Measurements from ENCODE around the gene ZDHHC5.

Gene ZDHHC5

DNA sequence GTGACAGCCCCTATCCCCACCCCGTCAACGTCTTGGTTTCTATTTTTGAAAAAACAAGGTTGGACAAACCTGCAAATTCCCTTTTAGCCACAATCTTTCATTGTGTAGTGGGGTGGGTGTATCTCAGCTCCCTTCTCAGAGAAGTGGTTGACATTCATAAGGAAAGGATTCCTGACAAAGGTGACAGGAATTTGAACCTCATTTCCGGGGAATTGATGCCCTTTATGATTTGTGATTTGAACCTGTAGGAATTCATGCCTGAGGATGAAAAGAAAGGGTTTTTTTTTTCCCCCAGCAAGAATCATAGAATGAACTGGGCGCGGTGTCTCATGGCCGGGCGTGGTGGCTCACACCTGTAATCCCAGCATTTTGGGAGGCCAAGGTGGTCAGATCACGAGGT lies 32.7 kb upstream of the ZDHHC5 start:
- Histone ChIP-seq H3K9ac (ENCODE audit: low read length) (no peak overlapping the region), H3K27me3 (replicated peaks; ENCODE audit: control insufficient read depth, insufficient read depth, low read length) (peaks cover 31% of the 10 kb centered on the region), H3K4me3 (ENCODE audit: low read length) (no peak overlapping the region), H3K4me1 (ENCODE audit: control insufficient read depth, insufficient read depth, low read length) (peaks cover 17% of the 10 kb centered on the region), H3K9me3 (ENCODE audit: control insufficient read depth, low read length) (no peaks in the 10 kb centered on the region), H3K36me3 (ENCODE audit: control insufficient read depth, insufficient read depth, low read length, severe bottlenecking) (no peaks in the 10 kb centered on the region)
- no peak for DNase-seq (ENCODE audit: low read depth)

DNA sequence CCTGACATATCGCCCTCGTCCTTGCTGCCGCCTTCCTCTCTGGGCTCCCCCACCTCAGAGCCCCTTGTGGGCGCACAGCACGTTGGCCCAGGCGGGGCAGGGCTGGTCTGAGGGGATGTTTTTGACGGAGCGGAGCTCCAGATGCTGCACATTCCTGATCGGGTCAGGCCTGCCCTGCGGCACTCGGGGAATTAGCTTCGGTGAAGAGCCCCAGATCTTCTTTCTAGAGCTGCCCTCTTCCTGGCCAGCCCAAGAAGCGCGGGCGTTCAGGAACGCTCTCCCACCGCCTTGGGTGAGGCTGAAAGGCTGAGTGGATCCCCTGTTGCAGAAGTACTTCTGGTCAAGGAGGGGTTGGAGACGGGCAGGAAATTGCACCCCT lies 30.3 kb upstream of the ZDHHC5 start:
- peak overlapping the region; percentile 97 for H3K4me3 ChIP-seq (ENCODE audit: low read length)
- DNase-seq (ENCODE audit: low read depth) = peak; percentile 77
- H3K36me3 ChIP-seq (ENCODE audit: control insufficient read depth, insufficient read depth, low read length, severe bottlenecking) = no peaks in the 10 kb centered on the region
- peaks cover 20% of the 10 kb centered on the region for H3K27me3 ChIP-seq (replicated peaks; ENCODE audit: control insufficient read depth, insufficient read depth, low read length)
- peaks cover 38% of the 10 kb centered on the region for H3K4me1 ChIP-seq (ENCODE audit: control insufficient read depth, insufficient read depth, low read length)
- H3K9ac ChIP-seq (ENCODE audit: low read length) = peak overlapping the region; percentile 92
- no peaks in the 10 kb centered on the region for H3K9me3 ChIP-seq (ENCODE audit: control insufficient read depth, low read length)

DNA sequence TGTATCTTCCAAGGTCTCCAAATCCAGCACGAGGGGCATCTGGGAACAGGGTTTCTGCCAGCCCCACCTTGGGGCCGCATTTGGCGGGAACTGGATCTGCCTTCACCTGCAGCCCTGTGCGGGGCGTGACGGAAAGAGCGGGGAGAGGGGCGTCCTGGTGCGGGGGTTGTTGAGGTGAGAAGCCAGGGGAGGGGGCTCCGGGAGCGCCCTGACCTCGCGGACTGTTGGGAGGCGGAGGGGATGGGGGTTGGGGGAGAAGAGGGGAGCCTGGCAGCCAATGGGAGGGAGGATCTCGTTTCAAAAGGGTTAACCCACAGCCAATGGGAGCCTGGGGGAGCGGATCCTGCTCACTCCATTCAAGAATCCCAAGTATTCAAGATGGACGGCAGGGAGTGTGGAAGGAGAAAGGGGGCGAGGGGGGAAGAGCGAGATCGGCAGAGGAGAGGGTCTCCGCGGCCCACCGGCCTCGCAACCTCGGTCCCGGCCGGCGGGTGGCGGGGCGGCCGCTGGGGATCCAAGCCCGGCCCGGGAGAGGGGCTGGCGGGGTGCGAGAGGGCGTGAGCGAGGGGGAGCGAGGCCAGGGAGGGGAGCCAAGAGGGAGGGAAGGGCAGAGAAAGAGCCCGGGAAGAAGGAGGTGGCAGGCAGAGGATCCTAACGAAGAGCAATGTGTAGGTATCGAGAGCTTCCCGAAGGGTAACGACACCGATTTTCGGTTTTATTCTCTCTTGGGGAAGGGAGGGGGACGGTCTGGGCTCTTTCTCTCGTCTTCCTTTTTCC lies 29.7 kb upstream of the ZDHHC5 start:
- H3K4me1 ChIP-seq (ENCODE audit: control insufficient read depth, insufficient read depth, low read length) = peaks cover 44% of the 10 kb centered on the region
- peak overlapping the region; percentile 92 for H3K9ac ChIP-seq (ENCODE audit: low read length)
- peak overlapping the region; percentile 97 for H3K4me3 ChIP-seq (ENCODE audit: low read length)
- H3K27me3 ChIP-seq (replicated peaks; ENCODE audit: control insufficient read depth, insufficient read depth, low read length) = peaks cover 14% of the 10 kb centered on the region
- H3K9me3 ChIP-seq (ENCODE audit: control insufficient read depth, low read length) = no peaks in the 10 kb centered on the region
- peak; percentile 95 for DNase-seq (ENCODE audit: low read depth)
- no peaks in the 10 kb centered on the region for H3K36me3 ChIP-seq (ENCODE audit: control insufficient read depth, insufficient read depth, low read length, severe bottlenecking)

DNA sequence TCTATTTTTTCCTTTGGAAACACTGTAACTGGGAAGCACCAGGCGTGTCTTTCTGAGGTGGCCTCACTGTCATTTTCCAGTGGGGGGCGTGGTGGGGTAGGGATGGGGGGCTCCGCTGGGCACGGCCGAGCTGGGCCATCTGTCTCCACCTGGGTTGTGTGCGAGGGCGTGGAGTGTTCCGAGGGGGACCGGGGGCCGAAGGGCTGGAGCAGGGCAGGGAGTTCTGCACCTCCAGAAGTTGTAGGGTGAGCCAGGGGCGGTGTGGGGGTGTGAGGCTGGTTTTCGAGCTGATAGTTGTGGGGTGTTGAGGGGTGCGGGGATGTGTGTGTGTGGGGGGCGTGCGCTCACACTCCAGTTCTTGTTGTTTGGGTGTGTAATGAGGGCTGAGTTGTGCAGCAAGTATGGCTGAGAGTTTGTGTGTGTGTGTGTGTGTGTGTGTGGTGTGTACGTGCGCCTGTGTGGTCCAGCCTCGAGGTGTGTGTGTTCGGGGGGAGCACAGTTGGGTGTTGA lies 29.0 kb upstream of the ZDHHC5 start:
- DNase-seq (ENCODE audit: low read depth) = peak; percentile 28
- Histone ChIP-seq H3K27me3 (replicated peaks; ENCODE audit: control insufficient read depth, insufficient read depth, low read length) (peaks cover 9% of the 10 kb centered on the region), H3K4me1 (ENCODE audit: control insufficient read depth, insufficient read depth, low read length) (peaks cover 48% of the 10 kb centered on the region), H3K36me3 (ENCODE audit: control insufficient read depth, insufficient read depth, low read length, severe bottlenecking) (no peaks in the 10 kb centered on the region), H3K9ac (ENCODE audit: low read length) (peak overlapping the region; percentile 92), H3K4me3 (ENCODE audit: low read length) (peak overlapping the region; percentile 97), H3K9me3 (ENCODE audit: control insufficient read depth, low read length) (no peaks in the 10 kb centered on the region)

DNA sequence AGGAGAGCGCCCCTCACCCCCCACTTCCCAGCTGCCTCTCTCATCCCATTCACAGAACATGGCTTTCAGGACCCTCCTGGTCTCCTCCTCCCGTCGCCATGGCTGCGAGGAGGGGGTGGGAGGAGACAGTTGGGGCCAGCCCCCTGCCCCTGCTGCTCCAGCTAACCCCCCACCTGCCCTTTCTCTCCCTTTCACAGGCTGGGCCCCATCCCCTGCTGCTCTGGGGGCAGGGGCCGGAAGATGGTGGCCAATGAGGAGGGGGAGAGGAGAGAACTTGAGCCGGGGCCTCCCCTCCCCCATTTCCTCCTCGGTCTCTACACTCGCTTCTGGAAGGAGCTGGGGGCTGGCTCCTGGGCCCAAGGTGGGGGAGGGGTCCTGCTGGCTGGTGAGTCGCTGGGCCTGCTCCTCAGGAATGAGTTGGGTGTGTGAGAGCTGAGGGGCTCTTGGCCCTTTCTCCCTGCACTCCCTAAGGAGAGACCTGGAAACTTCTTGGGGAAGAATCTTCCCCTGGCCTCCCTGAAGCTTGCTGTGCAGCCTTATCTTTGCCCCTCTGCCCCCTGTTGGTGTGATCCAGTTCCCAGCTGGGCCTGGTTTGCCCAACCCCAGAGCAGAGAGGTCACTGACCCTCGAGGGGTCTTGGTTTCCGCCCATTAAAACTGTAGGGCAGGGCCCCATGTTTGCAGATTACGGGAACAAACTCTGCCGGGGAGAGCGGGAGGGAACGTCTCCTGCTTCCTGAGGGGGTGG lies 28.4 kb upstream of the ZDHHC5 start:
- Histone ChIP-seq H3K4me1 (ENCODE audit: control insufficient read depth, insufficient read depth, low read length) (peaks cover 48% of the 10 kb centered on the region), H3K9ac (ENCODE audit: low read length) (peak overlapping the region; percentile 92), H3K36me3 (ENCODE audit: control insufficient read depth, insufficient read depth, low read length, severe bottlenecking) (no peaks in the 10 kb centered on the region), H3K27me3 (replicated peaks; ENCODE audit: control insufficient read depth, insufficient read depth, low read length) (peaks cover 3% of the 10 kb centered on the region), H3K4me3 (ENCODE audit: low read length) (peak overlapping the region; percentile 97), H3K9me3 (ENCODE audit: control insufficient read depth, low read length) (no peaks in the 10 kb centered on the region)
- DNase-seq (ENCODE audit: low read depth) = peak; percentile 40

DNA sequence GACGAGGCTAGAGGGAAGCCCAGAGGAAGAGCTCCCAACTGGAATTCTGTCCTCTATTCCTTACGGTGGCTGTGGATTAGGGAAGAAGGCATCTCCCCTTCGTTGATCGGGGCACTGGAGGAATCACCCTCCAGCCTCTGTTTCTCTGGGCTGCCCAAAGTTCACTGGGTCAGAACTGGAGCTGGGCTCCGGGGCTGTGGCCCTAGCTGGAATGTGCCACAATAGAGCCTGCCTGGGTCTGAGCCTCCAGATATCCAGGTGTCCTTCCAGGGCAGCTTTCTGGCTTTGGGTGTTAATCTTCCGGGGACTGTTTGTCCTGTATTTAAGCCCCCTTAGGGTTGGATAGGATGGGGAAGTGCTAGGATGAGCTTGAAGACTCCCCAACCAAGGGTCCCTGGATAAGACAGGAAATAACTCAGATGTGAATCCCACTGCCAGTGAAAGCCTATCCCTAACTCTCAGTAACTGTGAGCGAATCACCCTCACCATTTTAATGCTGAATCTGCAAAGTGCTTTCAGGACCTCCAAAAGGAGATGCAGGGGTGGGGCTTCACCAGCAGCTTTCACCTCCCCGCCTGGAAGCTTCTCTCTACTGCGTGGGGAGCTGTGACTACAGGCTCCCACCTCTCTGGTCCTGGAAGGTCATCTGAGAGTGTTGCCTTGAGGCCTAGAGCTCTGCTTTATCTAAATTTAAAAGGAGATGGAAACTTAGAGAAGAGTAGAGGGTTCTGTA lies 27.7 kb upstream of the ZDHHC5 start:
- Histone ChIP-seq H3K27me3 (replicated peaks; ENCODE audit: control insufficient read depth, insufficient read depth, low read length) (no peaks in the 10 kb centered on the region), H3K4me3 (ENCODE audit: low read length) (peak overlapping the region; percentile 97), H3K9me3 (ENCODE audit: control insufficient read depth, low read length) (no peaks in the 10 kb centered on the region), H3K36me3 (ENCODE audit: control insufficient read depth, insufficient read depth, low read length, severe bottlenecking) (no peaks in the 10 kb centered on the region), H3K4me1 (ENCODE audit: control insufficient read depth, insufficient read depth, low read length) (peaks cover 52% of the 10 kb centered on the region), H3K9ac (ENCODE audit: low read length) (peak overlapping the region; percentile 92)
- peak; percentile 9 for DNase-seq (ENCODE audit: low read depth)

DNA sequence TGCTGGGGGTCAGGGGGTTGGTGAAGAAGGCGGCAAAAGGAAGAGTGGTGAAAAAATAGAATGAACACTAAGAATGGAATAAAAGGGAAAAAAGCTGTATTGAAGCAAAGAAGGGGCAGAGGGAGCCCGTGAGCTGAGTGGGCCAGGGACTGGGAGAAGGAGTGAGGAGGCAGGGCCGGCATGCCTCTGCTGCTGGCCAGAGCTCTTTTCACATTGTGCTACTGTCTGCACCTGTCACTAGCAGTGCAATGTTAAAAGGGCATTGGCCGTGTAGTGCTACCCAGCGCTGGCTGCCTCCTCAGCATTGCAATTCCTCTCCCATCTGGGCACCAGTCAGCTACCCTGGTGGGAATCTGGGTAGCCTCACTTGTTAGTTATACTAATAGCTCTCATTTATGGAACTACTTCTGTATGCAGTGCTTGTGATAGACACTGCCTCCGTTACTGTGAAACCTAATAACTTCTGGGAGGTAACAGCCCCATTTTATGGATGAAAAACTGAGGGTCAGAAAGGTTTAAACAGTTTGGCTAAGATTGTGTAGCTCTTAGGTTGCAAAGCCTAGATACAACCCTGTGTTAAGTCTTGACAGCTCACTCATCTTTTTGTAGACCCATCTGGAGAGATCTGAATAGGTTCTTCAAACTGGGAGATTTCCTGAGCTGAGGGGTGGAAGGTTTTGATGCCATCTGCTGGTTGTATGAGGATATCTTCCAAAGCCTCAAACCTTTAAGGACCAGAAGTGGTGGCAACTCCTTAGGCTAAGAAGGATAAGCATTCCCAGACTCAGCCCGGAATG lies 26.7 kb upstream of the ZDHHC5 start:
- Histone ChIP-seq H3K36me3 (ENCODE audit: control insufficient read depth, insufficient read depth, low read length, severe bottlenecking) (no peaks in the 10 kb centered on the region), H3K9ac (ENCODE audit: low read length) (peak overlapping the region; percentile 92), H3K4me1 (ENCODE audit: control insufficient read depth, insufficient read depth, low read length) (peaks cover 54% of the 10 kb centered on the region), H3K27me3 (replicated peaks; ENCODE audit: control insufficient read depth, insufficient read depth, low read length) (no peaks in the 10 kb centered on the region), H3K4me3 (ENCODE audit: low read length) (no peak overlapping the region), H3K9me3 (ENCODE audit: control insufficient read depth, low read length) (no peaks in the 10 kb centered on the region)
- peak; percentile 80 for DNase-seq (ENCODE audit: low read depth)

DNA sequence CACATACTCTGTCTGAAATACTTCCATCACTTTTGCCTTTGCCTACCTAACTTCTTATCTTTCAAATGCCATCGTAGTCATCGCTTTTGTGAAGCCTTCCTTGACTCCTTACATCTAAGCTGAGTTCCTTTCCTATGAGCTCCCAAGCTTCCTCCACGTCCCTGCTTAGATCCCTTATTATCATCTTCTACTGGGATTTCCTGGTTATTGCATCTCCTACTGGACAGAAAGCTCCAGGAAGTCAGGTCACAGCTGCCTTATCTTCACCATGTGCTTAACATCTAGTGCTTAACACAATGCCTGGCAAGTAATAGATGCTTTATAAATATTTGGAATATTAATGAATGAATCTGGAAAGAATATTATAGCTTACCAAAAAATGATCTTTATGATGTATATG lies 24.1 kb upstream of the ZDHHC5 start:
- H3K4me3 ChIP-seq (ENCODE audit: low read length) = no peak overlapping the region
- no peaks in the 10 kb centered on the region for H3K27me3 ChIP-seq (replicated peaks; ENCODE audit: control insufficient read depth, insufficient read depth, low read length)
- no peak for DNase-seq (ENCODE audit: low read depth)
- peaks cover 69% of the 10 kb centered on the region for H3K4me1 ChIP-seq (ENCODE audit: control insufficient read depth, insufficient read depth, low read length)
- H3K9me3 ChIP-seq (ENCODE audit: control insufficient read depth, low read length) = no peaks in the 10 kb centered on the region
- peak overlapping the region; percentile 5 for H3K9ac ChIP-seq (ENCODE audit: low read length)
- H3K36me3 ChIP-seq (ENCODE audit: control insufficient read depth, insufficient read depth, low read length, severe bottlenecking) = no peaks in the 10 kb centered on the region

DNA sequence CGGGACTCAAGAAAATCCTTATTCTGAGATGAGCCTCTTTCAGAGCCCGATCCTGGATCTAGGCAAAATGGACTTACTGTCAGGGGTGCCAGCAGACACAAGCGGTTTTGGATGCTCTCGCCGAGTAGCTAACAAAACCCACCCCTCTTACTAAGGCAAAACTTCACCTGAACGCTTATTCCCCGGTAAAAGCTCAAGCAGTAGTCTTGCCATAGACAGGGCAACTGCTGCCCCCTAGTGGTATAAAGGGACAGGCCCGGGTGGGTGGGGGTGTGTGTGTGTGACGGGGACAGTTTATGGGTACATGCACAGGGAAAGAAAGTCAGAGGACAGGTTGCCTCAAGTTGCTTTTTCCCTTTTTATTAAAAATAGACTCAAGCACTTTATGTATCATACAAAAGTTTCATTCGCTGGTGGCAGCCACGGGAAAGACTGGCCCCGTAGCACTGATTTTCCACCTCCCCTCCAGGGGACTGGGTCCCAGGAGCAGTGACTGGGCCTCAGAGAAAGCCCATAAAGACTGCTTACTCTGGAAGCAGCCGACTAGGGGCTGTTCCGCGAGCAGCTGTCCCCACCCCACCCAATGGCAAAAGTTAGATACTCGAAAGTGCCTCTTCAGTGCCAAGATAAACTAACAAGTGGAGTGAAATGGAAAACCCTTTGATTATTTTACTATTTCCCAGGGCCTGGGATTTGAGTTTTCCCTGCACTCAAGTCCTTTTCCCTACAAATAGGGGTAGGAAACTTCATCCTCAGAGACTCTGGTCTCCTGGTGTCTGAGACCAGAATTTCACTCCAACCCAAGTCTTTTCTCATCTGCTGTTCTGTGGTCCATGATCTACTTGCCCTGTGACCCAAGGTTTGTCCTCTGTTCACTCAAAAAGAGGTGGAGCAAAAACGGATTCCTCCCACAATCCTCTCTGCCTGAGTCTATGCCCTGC lies 22.9 kb upstream of the ZDHHC5 start:
- no peaks in the 10 kb centered on the region for H3K9me3 ChIP-seq (ENCODE audit: control insufficient read depth, low read length)
- no peaks in the 10 kb centered on the region for H3K27me3 ChIP-seq (replicated peaks; ENCODE audit: control insufficient read depth, insufficient read depth, low read length)
- peaks cover 66% of the 10 kb centered on the region for H3K4me1 ChIP-seq (ENCODE audit: control insufficient read depth, insufficient read depth, low read length)
- peak overlapping the region; percentile 45 for H3K9ac ChIP-seq (ENCODE audit: low read length)
- H3K4me3 ChIP-seq (ENCODE audit: low read length) = no peak overlapping the region
- DNase-seq (ENCODE audit: low read depth) = peak; percentile 92
- no peaks in the 10 kb centered on the region for H3K36me3 ChIP-seq (ENCODE audit: control insufficient read depth, insufficient read depth, low read length, severe bottlenecking)

DNA sequence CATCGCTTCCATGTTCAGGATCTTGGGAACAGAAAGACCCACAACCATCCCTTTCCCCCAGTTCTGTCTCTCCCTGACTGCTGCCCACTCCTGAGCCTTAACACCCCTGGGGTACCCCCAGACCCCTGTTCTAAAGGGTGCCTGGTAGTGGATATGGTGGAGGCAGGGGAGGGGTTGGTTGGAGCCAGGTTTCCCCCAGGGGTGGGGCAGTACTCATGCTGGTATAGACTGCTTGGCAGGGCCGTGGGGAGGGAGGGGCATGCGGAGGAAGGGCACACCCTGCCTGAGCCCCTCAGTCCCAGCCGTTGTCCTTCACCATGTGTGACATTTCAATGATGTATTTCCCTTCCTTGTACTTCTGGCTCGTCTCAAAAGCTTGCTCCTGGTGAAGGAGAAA lies 22.2 kb upstream of the ZDHHC5 start:
- no peak overlapping the region for H3K9ac ChIP-seq (ENCODE audit: low read length)
- no peak overlapping the region for H3K4me3 ChIP-seq (ENCODE audit: low read length)
- H3K36me3 ChIP-seq (ENCODE audit: control insufficient read depth, insufficient read depth, low read length, severe bottlenecking) = no peaks in the 10 kb centered on the region
- H3K4me1 ChIP-seq (ENCODE audit: control insufficient read depth, insufficient read depth, low read length) = peaks cover 59% of the 10 kb centered on the region
- H3K9me3 ChIP-seq (ENCODE audit: control insufficient read depth, low read length) = no peaks in the 10 kb centered on the region
- no peaks in the 10 kb centered on the region for H3K27me3 ChIP-seq (replicated peaks; ENCODE audit: control insufficient read depth, insufficient read depth, low read length)
- DNase-seq (ENCODE audit: low read depth) = no peak

Measured in adipocyte (in vitro differentiated cells).